Mononuclear cell (primary cell): ENCODE results near the gene APOLD1. TPM values are rescaled to one million over a fixed set of nuclear protein-coding genes. Genes with fewer than 3 reads are reported as not detected.
A peak's percentile ranks its signal among the peaks of the same experiment; 100 is the strongest.

Experiments
- H3K27me3 ChIP-seq: 2 replicates; pipeline ENCODE4 v1.6.0; 2011; ENCODE audit warnings: low read length, control low read depth; ENCODE audit not compliant: insufficient read depth
- H3K4me1 ChIP-seq: 2 replicates; pipeline ENCODE4 v1.5.1; 2011; ENCODE audit warnings: mild to moderate bottlenecking, low read length, control low read depth; ENCODE audit not compliant: insufficient read depth
- H3K4me3 ChIP-seq: 2 replicates; pipeline ENCODE4 v1.5.1; 2011; ENCODE audit warnings: mild to moderate bottlenecking, low read length, moderate library complexity
- H3K9me3 ChIP-seq: 2 replicates; pipeline ENCODE4 v1.5.1; 2011; ENCODE audit warnings: low read depth, mild to moderate bottlenecking, control low read depth, low read length
- total RNA-seq: library from RNA; depleted of rRNA; stranded (reverse); fragments of >200 nt; gene quantifications from one replicate; pipeline ENCODE4 v1.2.3, GENCODE V29; 2012

The APOLD1 gene
- total RNA-seq, 1 donor = 1.8 TPM

DNA sequence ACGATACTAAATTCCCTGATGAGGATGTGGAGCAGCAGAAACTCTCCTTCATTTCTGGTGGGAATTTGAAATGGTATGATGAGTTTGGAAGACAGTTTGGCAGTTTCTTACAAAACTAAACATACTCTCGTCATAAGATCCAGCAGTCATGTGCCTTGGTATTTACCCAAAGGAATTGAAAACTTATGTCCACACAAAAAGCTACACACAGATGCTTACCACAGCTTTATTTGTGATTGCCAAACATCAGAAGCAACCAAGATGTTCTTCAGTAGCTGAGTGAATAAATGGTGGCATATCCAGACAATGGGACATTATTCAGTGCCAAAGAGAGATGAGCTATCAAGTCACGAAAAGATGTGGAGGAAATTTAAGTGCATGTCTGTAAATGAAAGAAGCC is 10.7 kb upstream of the APOLD1 start:
- Histone ChIP-seq H3K4me3 (no peak overlapping the region), H3K4me1 (no peaks in the 10 kb centered on the region), H3K9me3 (no peaks in the 10 kb centered on the region), H3K27me3 (no peaks in the 10 kb centered on the region)

DNA sequence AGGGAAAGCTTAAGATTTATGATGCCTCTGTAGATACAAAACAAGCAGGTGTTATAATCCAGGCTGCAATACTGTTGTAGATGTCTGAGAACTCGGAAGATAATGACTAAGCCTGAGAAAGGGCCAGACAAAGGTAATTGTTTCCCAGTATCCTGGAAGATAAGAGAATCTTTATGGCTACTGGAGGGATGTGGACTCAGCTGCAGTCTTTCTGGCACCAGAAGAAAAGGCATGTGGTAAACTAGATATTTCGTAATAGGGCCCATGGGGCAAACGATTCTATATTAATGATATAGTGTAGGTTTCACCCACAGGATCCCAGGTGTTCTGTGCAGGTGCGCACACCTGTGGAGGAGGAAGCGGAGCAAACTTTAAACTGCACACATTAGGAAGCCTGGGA is 9.2 kb upstream of the APOLD1 start:
- no peak overlapping the region for H3K4me3 ChIP-seq
- H3K27me3 ChIP-seq = no peaks in the 10 kb centered on the region
- H3K4me1 ChIP-seq = no peaks in the 10 kb centered on the region
- no peaks in the 10 kb centered on the region for H3K9me3 ChIP-seq

DNA sequence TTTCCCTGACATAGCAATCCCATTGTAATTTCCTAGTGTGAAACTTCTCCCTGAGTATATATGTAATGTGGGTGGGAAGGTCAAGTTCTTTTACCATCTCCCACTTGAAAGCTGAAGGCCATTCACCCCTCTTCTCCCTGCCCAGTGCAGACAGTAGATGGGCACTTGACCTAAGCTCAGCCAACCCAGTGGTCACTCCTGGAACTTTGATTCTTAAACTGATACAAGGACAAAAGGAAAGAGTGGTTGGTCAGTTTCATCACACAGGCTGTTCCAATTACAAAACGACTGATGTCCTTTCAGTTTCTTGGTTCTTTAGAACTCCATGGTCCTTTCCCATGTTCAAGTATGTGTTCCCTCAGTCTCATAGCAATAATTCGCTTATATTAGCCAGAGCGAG is 8.4 kb upstream of the APOLD1 start:
- Histone ChIP-seq H3K9me3 (no peaks in the 10 kb centered on the region), H3K4me1 (no peaks in the 10 kb centered on the region), H3K4me3 (no peak overlapping the region), H3K27me3 (no peaks in the 10 kb centered on the region)

DNA sequence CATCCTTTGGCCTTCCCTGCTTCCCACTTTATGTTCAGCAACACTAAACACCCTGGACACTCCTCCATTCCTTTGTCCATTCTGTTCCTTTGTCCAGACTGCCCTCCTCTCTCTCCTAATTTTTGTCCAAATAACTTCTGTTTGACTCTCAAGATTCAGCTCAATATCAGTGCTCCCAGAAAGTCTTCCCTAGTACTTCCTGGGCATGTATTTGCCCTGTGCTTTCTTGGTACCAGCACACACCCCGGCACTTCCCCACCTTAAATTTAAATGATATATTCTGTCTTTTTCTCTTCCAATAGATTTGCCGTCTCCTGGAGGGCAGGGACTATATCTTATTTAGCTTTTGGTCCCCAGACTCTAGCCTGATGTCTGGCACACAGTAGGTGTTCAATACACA is 6.5 kb upstream of the APOLD1 start:
- H3K27me3 ChIP-seq = no peaks in the 10 kb centered on the region
- no peaks in the 10 kb centered on the region for H3K9me3 ChIP-seq
- H3K4me3 ChIP-seq = no peak overlapping the region
- no peaks in the 10 kb centered on the region for H3K4me1 ChIP-seq

DNA sequence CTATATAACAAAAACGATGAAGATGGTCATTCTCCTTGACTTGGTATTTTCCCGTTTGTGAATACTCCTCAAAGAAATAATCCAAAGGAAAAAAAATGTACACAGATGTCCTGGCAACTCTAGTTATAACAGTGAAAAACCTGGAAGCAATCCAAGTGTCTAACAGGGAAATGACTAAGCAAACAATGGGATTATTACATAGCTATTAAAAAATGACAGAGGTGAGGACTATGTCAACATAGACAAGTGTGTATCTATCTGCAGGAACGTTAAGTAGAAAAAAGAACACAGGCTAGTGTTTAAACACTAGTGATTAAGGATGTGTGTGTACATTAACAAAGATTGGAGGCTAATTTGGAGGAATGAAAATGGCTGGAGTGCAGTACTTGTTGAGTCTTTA is 5.9 kb upstream of the APOLD1 start:
- Histone ChIP-seq H3K4me3 (no peak overlapping the region), H3K27me3 (no peaks in the 10 kb centered on the region), H3K4me1 (no peaks in the 10 kb centered on the region), H3K9me3 (no peaks in the 10 kb centered on the region)

DNA sequence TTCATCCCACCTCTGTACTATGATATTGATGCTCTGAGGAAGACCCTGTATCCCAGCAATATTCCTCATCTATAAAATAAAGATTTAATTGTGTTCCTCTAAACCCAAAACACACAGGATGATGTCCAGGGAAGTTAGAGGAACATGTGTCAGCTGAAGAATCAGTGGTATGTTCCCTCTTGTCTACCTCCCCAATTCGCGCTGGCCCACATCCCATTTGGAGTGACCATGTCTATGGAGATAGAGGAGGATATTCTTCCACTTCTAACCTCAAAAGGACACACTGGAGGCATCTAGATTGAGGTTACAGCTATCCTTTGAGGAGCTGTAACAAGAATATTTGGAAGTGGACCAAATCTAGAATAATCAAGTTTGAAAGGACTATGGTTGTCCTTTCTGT is 1.3 kb upstream of the APOLD1 start:
- Histone ChIP-seq H3K9me3 (no peaks in the 10 kb centered on the region), H3K4me1 (peaks cover 26% of the 10 kb centered on the region), H3K27me3 (no peaks in the 10 kb centered on the region), H3K4me3 (no peak overlapping the region)

DNA sequence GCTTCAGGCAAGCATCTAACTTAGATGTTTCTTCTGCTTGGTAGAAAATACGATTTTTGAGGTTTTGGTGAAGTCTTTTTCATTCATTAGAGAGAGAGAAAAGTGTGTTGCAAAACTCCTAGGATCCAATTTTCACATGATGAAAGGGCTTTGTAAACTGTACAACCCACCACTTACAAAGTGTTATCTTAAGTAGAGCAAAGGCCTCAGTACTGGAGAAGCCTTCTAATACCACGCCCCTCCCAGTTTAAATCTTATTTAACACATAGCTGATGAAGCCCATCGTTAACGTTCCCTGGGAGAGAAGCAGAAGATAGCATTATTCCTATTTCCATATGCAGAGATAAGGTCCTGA is 869 bp downstream of the APOLD1 start:
- H3K4me3 ChIP-seq = peak overlapping the region; percentile 58
- H3K9me3 ChIP-seq = no peaks in the 10 kb centered on the region
- H3K4me1 ChIP-seq = peaks cover 26% of the 10 kb centered on the region
- no peaks in the 10 kb centered on the region for H3K27me3 ChIP-seq

DNA sequence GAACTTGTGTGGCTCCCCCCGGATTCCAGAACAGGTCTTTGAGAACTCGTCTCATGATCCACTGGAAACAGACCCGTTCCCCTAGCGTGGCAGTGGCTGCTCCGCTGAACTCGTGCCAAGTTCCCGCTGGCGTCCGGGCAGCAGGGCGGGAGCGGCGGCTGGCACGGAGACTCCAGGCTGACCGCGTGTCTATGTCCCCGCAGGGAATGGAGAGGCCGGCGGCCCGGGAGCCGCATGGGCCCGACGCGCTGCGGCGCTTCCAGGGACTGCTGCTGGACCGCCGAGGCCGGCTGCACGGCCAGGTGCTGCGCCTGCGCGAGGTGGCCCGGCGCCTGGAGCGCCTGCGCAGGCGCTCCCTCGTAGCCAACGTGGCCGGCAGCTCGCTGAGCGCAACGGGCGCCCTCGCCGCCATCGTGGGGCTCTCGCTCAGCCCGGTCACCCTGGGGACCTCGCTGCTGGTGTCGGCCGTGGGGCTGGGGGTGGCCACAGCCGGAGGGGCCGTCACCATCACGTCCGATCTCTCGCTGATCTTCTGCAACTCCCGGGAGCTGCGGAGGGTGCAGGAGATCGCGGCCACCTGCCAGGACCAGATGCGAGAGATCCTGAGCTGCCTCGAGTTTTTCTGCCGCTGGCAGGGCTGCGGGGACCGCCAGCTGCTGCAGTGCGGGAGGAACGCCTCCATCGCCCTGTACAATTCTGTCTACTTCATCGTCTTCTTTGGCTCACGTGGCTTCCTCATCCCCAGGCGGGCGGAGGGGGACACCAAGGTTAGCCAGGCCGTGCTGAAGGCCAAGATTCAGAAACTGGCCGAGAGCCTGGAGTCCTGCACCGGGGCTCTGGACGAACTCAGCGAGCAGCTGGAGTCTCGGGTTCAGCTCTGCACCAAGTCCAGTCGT is 1.5 kb downstream of the APOLD1 start:
- H3K4me1 ChIP-seq = peaks cover 26% of the 10 kb centered on the region
- H3K9me3 ChIP-seq = no peaks in the 10 kb centered on the region
- H3K4me3 ChIP-seq = peak overlapping the region; percentile 58
- no peaks in the 10 kb centered on the region for H3K27me3 ChIP-seq

DNA sequence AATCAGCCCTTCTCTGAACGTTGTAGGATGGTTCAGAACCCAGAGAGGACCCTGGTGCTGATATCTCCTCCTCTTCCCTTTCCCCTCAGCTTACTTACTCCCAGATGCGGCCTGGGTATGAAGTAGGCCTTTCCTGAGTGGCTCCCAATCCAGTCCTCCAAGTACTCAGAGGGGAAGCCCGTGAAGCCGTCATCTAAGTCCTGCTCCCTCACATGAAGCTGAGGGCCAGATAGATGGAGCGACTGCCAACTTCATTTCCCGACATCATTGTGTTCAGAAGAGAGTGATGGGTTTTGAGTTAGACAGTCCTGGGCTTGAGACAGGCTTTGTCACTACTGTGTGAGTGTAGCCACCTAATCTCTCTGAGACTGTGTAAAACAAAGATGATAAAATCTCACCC is 2.7 kb downstream of the APOLD1 start:
- H3K27me3 ChIP-seq = no peaks in the 10 kb centered on the region
- peaks cover 26% of the 10 kb centered on the region for H3K4me1 ChIP-seq
- no peaks in the 10 kb centered on the region for H3K9me3 ChIP-seq
- H3K4me3 ChIP-seq = no peak overlapping the region

DNA sequence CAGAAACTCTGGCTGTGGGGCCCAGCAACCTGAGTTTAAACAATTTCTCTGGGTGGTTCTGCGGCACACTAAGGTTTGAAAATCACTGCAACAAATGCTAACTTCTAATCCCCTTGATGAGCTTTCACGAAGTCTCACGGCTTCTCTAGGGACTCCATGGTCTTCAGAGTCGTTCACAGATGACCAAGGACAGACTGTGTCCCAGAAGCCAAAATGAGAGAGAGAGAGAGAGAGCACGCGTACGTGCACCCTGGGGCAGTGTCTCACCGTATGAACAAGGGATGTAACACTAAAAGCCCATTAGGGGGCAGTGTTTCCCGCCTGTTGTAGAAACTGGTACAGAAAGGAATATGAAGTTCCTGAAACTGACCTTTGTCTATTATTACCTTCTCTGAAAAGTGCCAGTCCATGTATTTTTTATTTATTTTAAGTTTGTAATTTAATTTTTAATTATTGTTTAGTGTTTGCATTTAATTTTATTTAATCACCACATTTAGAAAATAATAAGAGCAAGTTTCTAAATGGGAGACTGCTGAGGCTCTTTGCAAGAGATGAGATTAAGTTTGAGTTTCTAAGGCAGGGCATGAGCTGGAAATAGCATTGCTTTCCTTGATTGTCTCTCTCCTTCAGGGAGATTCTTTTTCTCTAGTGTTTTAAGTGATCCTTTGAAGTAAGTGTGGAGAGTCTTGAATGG is 3.4 kb downstream of the APOLD1 start:
- H3K4me3 ChIP-seq = no peak overlapping the region

DNA sequence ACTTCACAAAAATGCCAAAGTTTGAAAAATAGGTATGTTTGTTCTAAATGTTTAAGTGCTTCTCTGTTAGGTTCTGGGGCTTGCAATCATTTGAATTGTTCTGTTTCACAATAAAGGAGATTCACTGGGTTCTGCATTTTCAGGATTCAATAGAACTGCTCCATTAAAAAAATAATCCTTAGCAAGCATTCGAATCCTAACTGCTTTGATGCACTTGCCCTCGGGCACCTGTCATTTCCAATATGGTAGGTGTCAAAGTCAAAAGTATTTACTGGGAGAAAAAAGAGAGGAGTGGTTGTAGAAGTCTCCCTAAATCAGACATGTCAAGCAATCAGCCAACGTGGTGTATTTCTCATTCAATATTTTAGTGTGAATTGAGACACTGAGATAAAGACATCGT is 5.5 kb downstream of the APOLD1 start:
- peaks cover 26% of the 10 kb centered on the region for H3K4me1 ChIP-seq
- H3K9me3 ChIP-seq = no peaks in the 10 kb centered on the region

More for the DNA sequence above, 3.4 kb downstream of the APOLD1 start:
- Histone ChIP-seq H3K27me3 (no peaks in the 10 kb centered on the region), H3K4me1 (peaks cover 26% of the 10 kb centered on the region), H3K9me3 (no peaks in the 10 kb centered on the region)

DNA sequence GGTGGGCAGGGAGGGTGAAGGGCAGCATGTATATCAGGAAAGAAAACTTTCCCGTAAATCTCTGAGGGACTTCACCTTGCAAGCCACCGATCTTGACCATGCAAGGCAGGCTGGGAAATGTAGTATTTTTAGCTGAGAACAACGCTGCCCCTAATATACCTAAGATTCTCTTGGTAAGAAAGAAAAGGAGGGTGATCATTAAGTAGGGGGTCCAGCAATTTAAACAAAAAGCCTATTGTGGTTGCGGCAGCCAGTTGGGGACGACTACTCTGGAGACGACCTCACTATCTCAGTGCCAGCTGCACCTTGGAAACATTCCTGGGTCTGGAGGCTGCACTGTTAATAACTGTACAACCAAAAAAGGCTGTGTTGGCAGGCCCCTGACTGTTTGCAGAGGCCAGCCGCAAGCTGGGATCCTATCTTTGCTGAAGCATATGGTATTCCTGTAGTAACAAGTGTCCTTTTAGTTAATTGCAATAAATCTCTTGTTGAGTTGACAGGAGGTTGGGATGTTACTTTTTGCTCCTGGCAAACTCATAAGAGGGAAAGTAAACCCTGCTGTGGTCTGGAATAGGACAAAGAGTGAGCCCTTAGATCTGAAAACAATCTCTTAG is 6.4 kb downstream of the APOLD1 start:
- H3K27me3 ChIP-seq = no peaks in the 10 kb centered on the region
- H3K9me3 ChIP-seq = no peaks in the 10 kb centered on the region
- peaks cover 19% of the 10 kb centered on the region for H3K4me1 ChIP-seq
- H3K4me3 ChIP-seq = no peak overlapping the region

More for the DNA sequence above, 5.5 kb downstream of the APOLD1 start:
- H3K27me3 ChIP-seq = no peaks in the 10 kb centered on the region
- H3K4me3 ChIP-seq = no peak overlapping the region

DNA sequence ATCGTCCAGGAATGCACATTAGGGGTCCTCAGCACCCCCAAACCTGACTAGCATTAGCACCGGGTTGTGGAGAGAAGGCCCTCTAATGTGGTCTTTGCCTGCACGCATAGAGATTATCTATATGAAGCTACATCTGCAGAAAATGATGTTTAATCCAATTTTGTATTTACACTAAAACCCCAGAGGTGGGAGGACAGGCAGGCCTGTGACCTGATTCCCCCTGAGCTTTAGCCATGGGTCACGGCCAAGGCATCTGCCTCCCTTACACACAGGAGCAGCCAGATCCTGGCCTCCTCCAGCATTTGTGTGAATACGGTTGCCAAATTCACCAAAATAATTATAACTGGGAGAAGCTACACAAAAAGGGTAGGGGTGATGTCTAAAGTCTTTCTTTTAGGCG is 7.0 kb downstream of the APOLD1 start:
- H3K27me3 ChIP-seq = no peaks in the 10 kb centered on the region
- H3K4me3 ChIP-seq = no peak overlapping the region
- H3K4me1 ChIP-seq = peaks cover 14% of the 10 kb centered on the region
- H3K9me3 ChIP-seq = no peaks in the 10 kb centered on the region

DNA sequence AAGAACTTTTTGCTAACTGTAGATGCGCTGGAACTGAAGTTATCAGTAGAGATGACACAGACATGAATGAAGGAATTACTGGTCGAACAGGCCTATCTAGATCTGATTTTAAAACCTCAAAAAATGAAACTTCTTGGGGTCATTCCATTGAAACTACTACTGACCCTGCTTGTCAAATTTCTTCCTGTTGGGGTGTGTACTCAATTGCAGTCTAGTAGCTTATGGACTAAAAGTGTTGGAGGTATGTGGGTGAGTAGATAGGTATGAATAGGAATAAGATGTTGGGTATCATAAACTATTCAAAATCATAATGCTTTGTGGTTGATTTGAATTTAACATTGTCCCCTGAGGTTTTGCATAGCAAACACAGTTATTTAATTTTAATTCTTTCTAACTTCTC is 9.2 kb downstream of the APOLD1 start:
- Histone ChIP-seq H3K4me1 (no peaks in the 10 kb centered on the region), H3K4me3 (no peak overlapping the region), H3K9me3 (no peaks in the 10 kb centered on the region), H3K27me3 (no peaks in the 10 kb centered on the region)

DNA sequence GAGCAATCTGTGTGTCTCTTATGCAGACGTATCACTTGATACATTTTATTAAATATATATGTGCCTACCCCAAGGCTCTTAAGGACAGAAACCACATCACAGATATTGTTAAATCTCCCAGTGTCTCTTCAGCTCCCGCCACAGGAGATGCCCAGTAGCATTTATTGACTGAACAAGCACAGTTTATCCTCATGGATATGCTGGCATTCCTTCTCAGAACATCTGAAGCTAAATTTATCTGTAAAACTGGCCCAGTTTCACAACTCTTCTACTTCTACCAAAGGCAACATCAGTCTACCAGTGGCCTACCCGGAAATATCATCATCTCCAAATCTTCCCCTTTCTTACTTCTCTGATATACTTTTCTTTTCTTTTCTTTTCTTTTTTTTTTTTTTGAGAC is 10.7 kb downstream of the APOLD1 start:
- H3K9me3 ChIP-seq = no peaks in the 10 kb centered on the region
- no peaks in the 10 kb centered on the region for H3K27me3 ChIP-seq
- H3K4me1 ChIP-seq = no peaks in the 10 kb centered on the region
- no peak overlapping the region for H3K4me3 ChIP-seq
